Measurements from ENCODE around the gene EZH1.

The EZH1 gene

GRCh38 chr17:42744806-42745617, at the start of gene EZH1:
EZH1 (minus strand) TSS chr17:42745040; CDS start chr17:42728941, 16,099 bp downstream.
- Histone ChIP-seq H3K9me3 (ENCODE audit: control insufficient read depth, low read length) (no peaks in the 10 kb centered on the region), H3K27me3 (replicated peaks; ENCODE audit: control insufficient read depth, insufficient read depth, low read length) (no peaks in the 10 kb centered on the region), H3K36me3 (ENCODE audit: control insufficient read depth, insufficient read depth, low read length, severe bottlenecking) (no peaks in the 10 kb centered on the region), H3K4me1 (ENCODE audit: control insufficient read depth, insufficient read depth, low read length) (peaks cover 40% of the 10 kb centered on the region), H3K4me3 (ENCODE audit: low read length) (peak within 1 kb of the TSS; percentile 83), H3K9ac (ENCODE audit: low read length) (peak within 1 kb of the TSS; percentile 87)
- DNase-seq (ENCODE audit: low read depth) = peak; percentile 98

- H3K9ac ChIP-seq (ENCODE audit: low read length) = no peak overlapping the region
- no peak for DNase-seq (ENCODE audit: low read depth)
- no peaks in the 10 kb centered on the region for H3K27me3 ChIP-seq (replicated peaks; ENCODE audit: control insufficient read depth, insufficient read depth, low read length)
- peaks cover 3% of the 10 kb centered on the region for H3K36me3 ChIP-seq (ENCODE audit: control insufficient read depth, insufficient read depth, low read length, severe bottlenecking)
- no peak overlapping the region for H3K4me3 ChIP-seq (ENCODE audit: low read length)
- peaks cover 18% of the 10 kb centered on the region for H3K4me1 ChIP-seq (ENCODE audit: control insufficient read depth, insufficient read depth, low read length)
- no peaks in the 10 kb centered on the region for H3K9me3 ChIP-seq (ENCODE audit: control insufficient read depth, low read length)
These were observed 47.7 kb upstream of the EZH1 start for GRCh38 chr17:42792545-42792944.

- Histone ChIP-seq H3K9me3 (ENCODE audit: control insufficient read depth, low read length) (no peaks in the 10 kb centered on the region), H3K36me3 (ENCODE audit: control insufficient read depth, insufficient read depth, low read length, severe bottlenecking) (peaks cover 3% of the 10 kb centered on the region), H3K27me3 (replicated peaks; ENCODE audit: control insufficient read depth, insufficient read depth, low read length) (no peaks in the 10 kb centered on the region), H3K4me1 (ENCODE audit: control insufficient read depth, insufficient read depth, low read length) (peaks cover 12% of the 10 kb centered on the region), H3K4me3 (ENCODE audit: low read length) (no peak overlapping the region), H3K9ac (ENCODE audit: low read length) (no peak overlapping the region)
- DNase-seq (ENCODE audit: low read depth) = no peak
These were observed 47.1 kb upstream of the EZH1 start for GRCh38 chr17:42791948-42792347.

GRCh38 chr17:42787266-42787665, 42.4 kb upstream of the EZH1 start:
- Histone ChIP-seq H3K27me3 (replicated peaks; ENCODE audit: control insufficient read depth, insufficient read depth, low read length) (peaks cover 5% of the 10 kb centered on the region), H3K36me3 (ENCODE audit: control insufficient read depth, insufficient read depth, low read length, severe bottlenecking) (no peaks in the 10 kb centered on the region), H3K9ac (ENCODE audit: low read length) (no peak overlapping the region), H3K4me3 (ENCODE audit: low read length) (no peak overlapping the region), H3K4me1 (ENCODE audit: control insufficient read depth, insufficient read depth, low read length) (peaks cover 28% of the 10 kb centered on the region), H3K9me3 (ENCODE audit: control insufficient read depth, low read length) (no peaks in the 10 kb centered on the region)
- no peak for DNase-seq (ENCODE audit: low read depth)

- no peak for DNase-seq (ENCODE audit: low read depth)
- Histone ChIP-seq H3K27me3 (replicated peaks; ENCODE audit: control insufficient read depth, insufficient read depth, low read length) (peaks cover 5% of the 10 kb centered on the region), H3K36me3 (ENCODE audit: control insufficient read depth, insufficient read depth, low read length, severe bottlenecking) (no peaks in the 10 kb centered on the region), H3K9ac (ENCODE audit: low read length) (no peak overlapping the region), H3K4me3 (ENCODE audit: low read length) (no peak overlapping the region), H3K4me1 (ENCODE audit: control insufficient read depth, insufficient read depth, low read length) (peaks cover 39% of the 10 kb centered on the region), H3K9me3 (ENCODE audit: control insufficient read depth, low read length) (no peaks in the 10 kb centered on the region)
These were observed 40.2 kb upstream of the EZH1 start for GRCh38 chr17:42784811-42785592.

- H3K36me3 ChIP-seq (ENCODE audit: control insufficient read depth, insufficient read depth, low read length, severe bottlenecking) = peaks cover 4% of the 10 kb centered on the region
- no peak overlapping the region for H3K9ac ChIP-seq (ENCODE audit: low read length)
- peaks cover 5% of the 10 kb centered on the region for H3K27me3 ChIP-seq (replicated peaks; ENCODE audit: control insufficient read depth, insufficient read depth, low read length)
- H3K9me3 ChIP-seq (ENCODE audit: control insufficient read depth, low read length) = no peaks in the 10 kb centered on the region
- no peak overlapping the region for H3K4me3 ChIP-seq (ENCODE audit: low read length)
- DNase-seq (ENCODE audit: low read depth) = no peak
- H3K4me1 ChIP-seq (ENCODE audit: control insufficient read depth, insufficient read depth, low read length) = peaks cover 42% of the 10 kb centered on the region
These were observed 39.6 kb upstream of the EZH1 start for GRCh38 chr17:42784409-42784808.

- peaks cover 42% of the 10 kb centered on the region for H3K4me1 ChIP-seq (ENCODE audit: control insufficient read depth, insufficient read depth, low read length)
- no peak overlapping the region for H3K9ac ChIP-seq (ENCODE audit: low read length)
- no peak for DNase-seq (ENCODE audit: low read depth)
- H3K4me3 ChIP-seq (ENCODE audit: low read length) = no peak overlapping the region
- peaks cover 5% of the 10 kb centered on the region for H3K27me3 ChIP-seq (replicated peaks; ENCODE audit: control insufficient read depth, insufficient read depth, low read length)
- H3K9me3 ChIP-seq (ENCODE audit: control insufficient read depth, low read length) = no peaks in the 10 kb centered on the region
- peaks cover 11% of the 10 kb centered on the region for H3K36me3 ChIP-seq (ENCODE audit: control insufficient read depth, insufficient read depth, low read length, severe bottlenecking)
These were observed 38.9 kb upstream of the EZH1 start for GRCh38 chr17:42783791-42784138.

GRCh38 chr17:42783062-42783790, 38.4 kb upstream of the EZH1 start:
- Histone ChIP-seq H3K4me3 (ENCODE audit: low read length) (peak overlapping the region; percentile 40), H3K27me3 (replicated peaks; ENCODE audit: control insufficient read depth, insufficient read depth, low read length) (peaks cover 5% of the 10 kb centered on the region), H3K36me3 (ENCODE audit: control insufficient read depth, insufficient read depth, low read length, severe bottlenecking) (peaks cover 16% of the 10 kb centered on the region), H3K4me1 (ENCODE audit: control insufficient read depth, insufficient read depth, low read length) (peaks cover 42% of the 10 kb centered on the region), H3K9ac (ENCODE audit: low read length) (no peak overlapping the region), H3K9me3 (ENCODE audit: control insufficient read depth, low read length) (no peaks in the 10 kb centered on the region)
- peak; percentile 22 for DNase-seq (ENCODE audit: low read depth)

GRCh38 chr17:42782166-42783061, 37.6 kb upstream of the EZH1 start:
- DNase-seq (ENCODE audit: low read depth) = no peak
- Histone ChIP-seq H3K4me3 (ENCODE audit: low read length) (peak overlapping the region; percentile 40), H3K36me3 (ENCODE audit: control insufficient read depth, insufficient read depth, low read length, severe bottlenecking) (peaks cover 24% of the 10 kb centered on the region), H3K9me3 (ENCODE audit: control insufficient read depth, low read length) (no peaks in the 10 kb centered on the region), H3K9ac (ENCODE audit: low read length) (peak overlapping the region; percentile 42), H3K4me1 (ENCODE audit: control insufficient read depth, insufficient read depth, low read length) (peaks cover 42% of the 10 kb centered on the region), H3K27me3 (replicated peaks; ENCODE audit: control insufficient read depth, insufficient read depth, low read length) (peaks cover 5% of the 10 kb centered on the region)

- Histone ChIP-seq H3K9me3 (ENCODE audit: control insufficient read depth, low read length) (no peaks in the 10 kb centered on the region), H3K27me3 (replicated peaks; ENCODE audit: control insufficient read depth, insufficient read depth, low read length) (peaks cover 5% of the 10 kb centered on the region), H3K4me1 (ENCODE audit: control insufficient read depth, insufficient read depth, low read length) (peaks cover 42% of the 10 kb centered on the region), H3K4me3 (ENCODE audit: low read length) (peak overlapping the region; percentile 76), H3K36me3 (ENCODE audit: control insufficient read depth, insufficient read depth, low read length, severe bottlenecking) (peaks cover 31% of the 10 kb centered on the region), H3K9ac (ENCODE audit: low read length) (peak overlapping the region; percentile 77)
- no peak for DNase-seq (ENCODE audit: low read depth)
These were observed 36.9 kb upstream of the EZH1 start for GRCh38 chr17:42781639-42782165.

All from adipocyte (in vitro differentiated cells).